Neuronal stem cell (in vitro differentiated cells): ENCODE results near the gene BTNL9.

ENCODE experiments used
- DNase-seq: peaks from one replicate; pipeline ENCODE4 v3.0.0-alpha.2; 2013; ENCODE audit warnings: low spot score
- H2AFZ ChIP-seq: one replicate; pipeline ENCODE4 v1.6.1; 2013; ENCODE audit warnings: mild to moderate bottlenecking, low read length, inconsistent platforms
- H2AK5ac ChIP-seq: 2 replicates; pipeline ENCODE4 v1.6.1; 2013; ENCODE audit warnings: low read depth, mild to moderate bottlenecking, inconsistent platforms, low read length, moderate library complexity, mixed read lengths
- H2BK120ac ChIP-seq: 2 replicates; pipeline ENCODE4 v1.6.1; 2013; ENCODE audit warnings: low read depth, mild to moderate bottlenecking, inconsistent platforms, low read length, moderate library complexity, mixed read lengths
- H2BK12ac ChIP-seq: one replicate; pipeline ENCODE4 v1.6.1; 2013; ENCODE audit warnings: low read length, inconsistent platforms
- H2BK15ac ChIP-seq: 2 replicates; pipeline ENCODE4 v1.6.1; 2013; ENCODE audit warnings: mild to moderate bottlenecking, low read length, inconsistent platforms, mixed read lengths
- H2BK5ac ChIP-seq: one replicate; pipeline ENCODE4 v1.6.1; 2013; ENCODE audit warnings: inconsistent platforms, mild to moderate bottlenecking, low read length, moderate library complexity
- H3K14ac ChIP-seq: one replicate; pipeline ENCODE4 v1.6.1; 2013; ENCODE audit warnings: low read length, inconsistent platforms
- H3K18ac ChIP-seq: 2 replicates; pipeline ENCODE4 v1.6.1; 2013; ENCODE audit warnings: low read length, inconsistent platforms
- H3K23ac ChIP-seq: 2 replicates; pipeline ENCODE4 v1.6.1; 2013; ENCODE audit warnings: low read depth, mild to moderate bottlenecking, mixed read lengths, low read length, inconsistent platforms; ENCODE audit not compliant: poor library complexity
- H3K27ac ChIP-seq: replicated peaks from 3 replicates; pipeline ENCODE4 v1.5.1; 2013; ENCODE audit warnings: low read length, inconsistent platforms
- H3K27me3 ChIP-seq, 3 experiments: 2 replicates each; pipeline ENCODE4 v1.6.1; 2013; ENCODE audit warnings: low read length in 3 of 3, mild to moderate bottlenecking in 2 of 3, inconsistent platforms in 1 of 3, low read depth in 1 of 3, mixed read lengths in 1 of 3, moderate library complexity in 1 of 3; ENCODE audit not compliant: control insufficient read depth in 3 of 3, insufficient read depth in 3 of 3
- H3K36me3 ChIP-seq, 2 donors: replicated peaks in 1 of 2; 2 replicates each; pipeline ENCODE4 v1.6.1; 2013; ENCODE audit warnings: low read length in 2 of 2; ENCODE audit not compliant: control insufficient read depth in 2 of 2, insufficient read depth in 2 of 2
- H3K4ac ChIP-seq: 2 replicates; pipeline ENCODE4 v1.6.1; 2013; ENCODE audit warnings: inconsistent platforms, mild to moderate bottlenecking, low read length, moderate library complexity
- H3K4me1 ChIP-seq, 2 donors: 1 replicate in 1 of 2; 2 replicates in 1 of 2; pipeline ENCODE4 v1.6.1; 2013; ENCODE audit warnings: low read length in 2 of 2, low read depth in 1 of 2; ENCODE audit not compliant: control insufficient read depth in 2 of 2, insufficient read depth in 1 of 2
- H3K4me2 ChIP-seq: one replicate; pipeline ENCODE4 v1.6.1; 2013; ENCODE audit warnings: mild to moderate bottlenecking, low read length, inconsistent platforms; ENCODE audit not compliant: insufficient read depth, poor library complexity, severe bottlenecking
- H3K4me3 ChIP-seq, 2 donors: 2 replicates each; pipeline ENCODE4 v1.5.1; 2013; ENCODE audit warnings: low read length in 2 of 2, mild to moderate bottlenecking in 2 of 2, inconsistent platforms in 1 of 2, moderate library complexity in 1 of 2
- H3K79me1 ChIP-seq: one replicate; pipeline ENCODE4 v1.6.1; 2013; ENCODE audit warnings: low read depth, mild to moderate bottlenecking, inconsistent platforms, low read length, moderate library complexity
- H3K9ac ChIP-seq: one replicate; pipeline ENCODE4 v1.6.1; 2013; ENCODE audit warnings: mild to moderate bottlenecking, low read depth, low read length, inconsistent platforms; ENCODE audit not compliant: poor library complexity
- H3K9me3 ChIP-seq, 2 donors: replicated peaks in 1 of 2; 2 replicates each; pipeline versions ENCODE3 to v1.6.1; 2013; ENCODE audit warnings: low read length in 2 of 2, mild to moderate bottlenecking in 2 of 2, inconsistent platforms in 1 of 2, low read depth in 1 of 2, mixed read lengths in 1 of 2, moderate library complexity in 1 of 2; ENCODE audit not compliant: control insufficient read depth in 2 of 2, insufficient read depth in 1 of 2
- H4K8ac ChIP-seq: one replicate; pipeline ENCODE4 v1.6.1; 2013; ENCODE audit warnings: low read depth, mild to moderate bottlenecking, inconsistent platforms, low read length, moderate library complexity
- H4K91ac ChIP-seq: one replicate; pipeline ENCODE4 v1.6.1; 2013; ENCODE audit warnings: low read length, low read depth, mild to moderate bottlenecking, inconsistent platforms; ENCODE audit not compliant: poor library complexity
- WGBS, 2 donors: extraction: QIAGEN DNeasy Blood & Tissue Kit; methylation state at CpG; one replicate each; pipeline ENCODE4 v1.1.7; 2013; ENCODE audit warnings: missing lambda C conversion rate in 2 of 2, mixed read lengths in 1 of 2; ENCODE audit not compliant: insufficient read length in 2 of 2, insufficient replicate concordance in 1 of 2; ENCODE audit errors: extremely low coverage in 2 of 2; 5-methylcytosine and 5-hydroxymethylcytosine counted together

The BTNL9 gene

DNA sequence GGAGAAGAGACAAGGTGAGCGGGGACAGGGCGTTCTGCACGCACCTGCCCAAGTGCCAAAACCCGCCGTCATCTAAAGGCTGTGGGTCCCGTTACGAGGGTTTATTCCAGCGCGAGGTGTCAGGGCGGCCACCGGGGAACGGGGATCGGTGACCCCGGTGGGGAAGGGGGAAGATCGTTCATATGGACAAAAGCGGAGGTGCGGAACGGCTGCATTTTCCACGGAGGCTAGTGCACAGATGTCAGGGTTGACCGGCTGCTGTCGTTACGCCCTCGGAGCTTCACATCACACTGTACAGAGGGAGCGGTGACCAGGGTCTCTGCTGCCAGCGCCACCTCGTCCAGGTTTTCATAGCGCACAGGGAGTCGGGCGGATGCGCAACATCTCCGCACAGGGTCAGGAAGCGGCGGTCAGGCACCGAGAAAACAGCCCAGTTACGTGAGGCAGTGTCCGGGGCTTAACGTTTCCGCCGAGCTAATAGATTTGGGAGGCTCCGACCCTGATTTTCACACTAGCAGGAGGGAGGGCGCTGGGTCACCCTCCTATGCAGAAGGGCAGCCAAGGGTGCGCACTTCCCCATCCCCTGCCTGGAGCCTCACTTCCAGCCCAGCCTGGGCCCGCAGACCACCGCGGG is 13.5 kb downstream of the BTNL9 start:
- Histone ChIP-seq H3K14ac (no peak overlapping the region), H3K4ac (no peak overlapping the region), H2BK5ac (peak overlapping the region; percentile 3), H3K18ac (peak overlapping the region; percentile 91), H2BK120ac (no peak overlapping the region), H3K27me3 (peaks cover 25 to 86% (median 84%) of the 10 kb centered on the region in 3 experiments), H2BK12ac (no peak overlapping the region), H2AK5ac (no peak overlapping the region), H3K79me1 (no peaks in the 10 kb centered on the region), H2BK15ac (no peak overlapping the region), H4K91ac (no peak overlapping the region), H3K4me1 (peaks cover 0 to 4% of the 10 kb centered on the region in 2 donors), H3K9me3 (peaks cover 0 to 4% of the 10 kb centered on the region in 2 donors), H4K8ac (no peak overlapping the region), H3K4me2 (peak overlapping the region; percentile 92), H3K27ac (no peak overlapping the region), H3K36me3 (peaks cover 0 to 2% of the 10 kb centered on the region in 2 donors), H3K23ac (peak overlapping the region; percentile 87), H3K9ac (peak overlapping the region; percentile 78), H2AFZ (peak overlapping the region; percentile 94), H3K4me3 (peak overlapping the region; percentile 41 to 87)
- WGBS, 2 donors: no CpG with 5 or more reads among the region's 45 CpGs
- no peak for DNase-seq

GRCh38 chr5:181054138-181054537 is 14.1 kb downstream of the BTNL9 start:
- no peak overlapping the region for H2AK5ac ChIP-seq
- H2BK120ac ChIP-seq: no peak overlapping the region
- H2AFZ ChIP-seq: peak overlapping the region; percentile 94
- no peak overlapping the region for H2BK5ac ChIP-seq
- no peak overlapping the region for H3K27ac ChIP-seq
- H2BK15ac ChIP-seq: no peak overlapping the region
- no peak overlapping the region for H3K4ac ChIP-seq
- peaks cover 0 to 4% of the 10 kb centered on the region in 2 donors for H3K9me3 ChIP-seq
- H4K8ac ChIP-seq: no peak overlapping the region
- peaks cover 0 to 4% of the 10 kb centered on the region in 2 donors for H3K4me1 ChIP-seq
- no peak overlapping the region for H3K14ac ChIP-seq
- H3K36me3 ChIP-seq: peaks cover 0 to 2% of the 10 kb centered on the region in 2 donors
- no peak overlapping the region for H3K18ac ChIP-seq
- no peaks in the 10 kb centered on the region for H3K79me1 ChIP-seq
- no peak overlapping the region for H3K4me2 ChIP-seq
- H3K23ac ChIP-seq: no peak overlapping the region
- H3K4me3 ChIP-seq: no peak overlapping the region
- WGBS, 2 donors: no CpG with 5 or more reads among the region's 7 CpGs
- H4K91ac ChIP-seq: no peak overlapping the region
- H2BK12ac ChIP-seq: no peak overlapping the region
- DNase-seq: no peak
- H3K9ac ChIP-seq: no peak overlapping the region
- peaks cover 27 to 90% (median 89%) of the 10 kb centered on the region in 3 experiments for H3K27me3 ChIP-seq

- Histone ChIP-seq H3K9ac (no peak overlapping the region), H3K4me1 (peaks cover 0 to 4% of the 10 kb centered on the region in 2 donors), H3K23ac (no peak overlapping the region), H2AFZ (no peak overlapping the region), H2BK120ac (no peak overlapping the region), H3K4me2 (no peak overlapping the region), H2AK5ac (no peak overlapping the region), H3K14ac (no peak overlapping the region), H3K4ac (no peak overlapping the region), H3K79me1 (no peaks in the 10 kb centered on the region), H2BK5ac (no peak overlapping the region), H2BK15ac (no peak overlapping the region), H2BK12ac (no peak overlapping the region), H3K18ac (no peak overlapping the region), H3K36me3 (peaks cover 0 to 2% of the 10 kb centered on the region in 2 donors), H4K91ac (no peak overlapping the region), H3K27ac (no peak overlapping the region), H4K8ac (no peak overlapping the region), H3K4me3 (no peak overlapping the region), H3K27me3 (peaks cover 33 to 94% (median 91%) of the 10 kb centered on the region in 3 experiments), H3K9me3 (peaks cover 0 to 4% of the 10 kb centered on the region in 2 donors)
- no CpG with 5 or more reads among the region's 7 CpGs for WGBS, 2 donors
- no peak for DNase-seq
Observed at GRCh38 chr5:181054871-181055459, 14.9 kb downstream of the BTNL9 start.

DNA sequence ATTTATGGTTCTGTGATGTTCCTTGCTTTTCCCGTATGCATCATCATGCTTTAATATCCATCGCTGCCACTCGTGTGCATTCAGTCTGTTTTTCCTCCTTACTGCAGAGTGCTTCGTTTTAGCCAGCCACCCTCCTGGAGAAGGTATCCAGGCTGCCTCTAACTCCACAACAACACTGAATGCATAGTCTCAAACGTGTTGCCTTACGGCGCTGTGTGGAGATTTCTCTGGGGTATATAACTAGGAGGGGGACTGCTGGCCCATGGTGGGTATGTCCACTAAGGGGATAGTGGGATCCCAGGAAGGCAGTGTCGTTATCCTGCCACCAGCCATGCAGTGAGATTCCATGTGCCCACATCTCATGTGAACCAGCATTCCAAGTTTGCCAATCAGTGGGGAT is 16.4 kb downstream of the BTNL9 start:
- Histone ChIP-seq H3K4me2 (no peak overlapping the region), H2AFZ (no peak overlapping the region), H4K91ac (no peak overlapping the region), H2BK5ac (no peak overlapping the region), H3K14ac (peak overlapping the region; percentile 63), H2BK15ac (no peak overlapping the region), H3K27ac (no peak overlapping the region), H4K8ac (no peak overlapping the region), H3K18ac (no peak overlapping the region), H3K4ac (no peak overlapping the region), H3K4me3 (no peak overlapping the region), H3K79me1 (no peaks in the 10 kb centered on the region), H3K36me3 (peaks cover 0 to 2% of the 10 kb centered on the region in 2 donors), H3K9ac (no peak overlapping the region), H2BK120ac (no peak overlapping the region), H3K27me3 (peaks cover 38 to 96% (median 92%) of the 10 kb centered on the region in 3 experiments), H3K9me3 (peaks cover 0 to 4% of the 10 kb centered on the region in 2 donors), H2BK12ac (no peak overlapping the region), H2AK5ac (no peak overlapping the region), H3K23ac (no peak overlapping the region), H3K4me1 (peaks cover 0 to 4% of the 10 kb centered on the region in 2 donors)
- no peak for DNase-seq
- no CpG with 5 or more reads among the region's 8 CpGs for WGBS, 2 donors
